Neural cell (in vitro differentiated cells): ENCODE results near the gene CACNA1C.

ENCODE experiments used
- EP300 ChIP-seq: fragments of 450-650 bp; conservative IDR thresholded peaks from 2 replicates; pipeline ENCODE4 v1.6.1; 2014; ENCODE audit warnings: antibody characterized with exemption, mild to moderate bottlenecking, moderate library complexity; ENCODE audit not compliant: poor library complexity, severe bottlenecking
- TAF1 ChIP-seq: IDR thresholded peaks from 2 replicates; pipeline ENCODE4 v1.6.1; 2012; ENCODE audit warnings: low read depth

DNA sequence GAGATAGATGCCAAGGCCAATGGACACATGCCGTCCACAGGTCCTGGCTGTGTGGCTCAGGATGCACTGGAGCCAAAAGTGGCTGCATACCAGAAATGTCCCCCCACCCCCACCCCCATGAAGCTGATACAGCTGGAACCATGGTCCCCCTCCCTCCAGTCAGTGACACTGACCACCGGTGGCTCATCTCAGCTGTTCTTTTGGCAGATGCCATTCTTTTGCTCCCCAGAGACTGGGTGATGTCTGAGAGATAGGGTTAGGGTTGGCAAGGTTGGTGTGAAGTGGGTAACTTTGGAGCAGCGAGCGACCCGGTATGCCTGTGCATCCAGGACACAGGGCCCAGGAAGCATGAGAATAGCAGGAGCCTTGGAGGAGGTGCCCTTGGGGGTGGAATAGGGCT, 285.6 kb downstream of the CACNA1C start:
- TF ChIP-seq TAF1 (no peak), EP300 (no peak)
